HEK293 (cell line): ENCODE results near the gene GON7.

Experiments used
- GFI1B ChIP-seq: fragments of 450-650 bp; formaldehyde crosslinking; IDR thresholded peaks from 2 replicates; pipeline ENCODE4 v1.5.1; 2016; ENCODE audit warnings: missing biosample characterization, missing genetic modification characterization
- IKZF3 ChIP-seq: fragments of 450-650 bp; IDR thresholded peaks from 2 replicates; pipeline ENCODE4 v1.5.0; 2018; ENCODE audit warnings: missing biosample characterization, mild to moderate bottlenecking, missing genetic modification characterization, moderate library complexity
- PBX3 ChIP-seq: sonication (generic); formaldehyde crosslinking; IDR thresholded peaks from 2 replicates; pipeline ENCODE4 v1.8.1; 2022; ENCODE audit warnings: mild to moderate bottlenecking, moderate library complexity, missing genetic modification reagents
- REPIN1 ChIP-seq: fragments of 450-650 bp; formaldehyde crosslinking; IDR thresholded peaks from 2 replicates; pipeline ENCODE4 v1.5.1; 2017; ENCODE audit warnings: missing biosample characterization, missing genetic modification characterization, low read depth
- SETDB1 ChIP-seq: IDR thresholded peaks from one replicate; pipeline ENCODE4 v1.6.1; 2017; ENCODE audit warnings: mild to moderate bottlenecking, low read length, moderate library complexity, mixed read lengths; ENCODE audit not compliant: insufficient read length
- WT1 ChIP-seq: fragments of 450-650 bp; formaldehyde crosslinking; IDR thresholded peaks from 2 replicates; pipeline ENCODE4 v1.5.1; 2016; ENCODE audit warnings: missing biosample characterization, missing genetic modification characterization
- ZFP37 ChIP-seq: fragments of 450-650 bp; formaldehyde crosslinking; IDR thresholded peaks from 2 replicates; pipeline ENCODE4 v1.5.1; 2016; ENCODE audit warnings: missing biosample characterization, missing genetic modification characterization
- ZNF184 ChIP-seq: fragments of 450-650 bp; IDR thresholded peaks from 2 replicates; pipeline ENCODE4 v1.5.1; 2018; ENCODE audit warnings: missing biosample characterization, mild to moderate bottlenecking, missing genetic modification characterization
- ZNF223 ChIP-seq: fragments of 450-650 bp; formaldehyde crosslinking; IDR thresholded peaks from 2 replicates; pipeline ENCODE4 v1.5.1; 2016; ENCODE audit warnings: missing biosample characterization, missing genetic modification characterization
- ZNF23 ChIP-seq: fragments of 450-650 bp; formaldehyde crosslinking; IDR thresholded peaks from 2 replicates; pipeline ENCODE4 v1.5.1; 2016; ENCODE audit warnings: missing biosample characterization, missing genetic modification characterization, borderline replicate concordance
- ZNF274 ChIP-seq, 2 experiments: fragments of 200-500 bp in 1 of 2; fragments of 450-650 bp in 1 of 2; sonication (Bioruptor generic) in 1 of 2; formaldehyde crosslinking in 1 of 2; IDR thresholded peaks; 2 replicates each; pipeline versions ENCODE4 v1.5.1 to v1.6.1; 2014 to 2016; ENCODE audit warnings: borderline replicate concordance in 1 of 2, inconsistent platforms in 1 of 2, low read length in 1 of 2, missing biosample characterization in 1 of 2, missing genetic modification characterization in 1 of 2
- ZNF391 ChIP-seq: fragments of 450-650 bp; formaldehyde crosslinking; IDR thresholded peaks from 2 replicates; pipeline ENCODE4 v1.5.1; 2016; ENCODE audit warnings: low read depth, missing biosample characterization, missing genetic modification characterization, borderline replicate concordance
- ZNF394 ChIP-seq: fragments of 450-650 bp; formaldehyde crosslinking; IDR thresholded peaks from 2 replicates; pipeline ENCODE4 v1.5.1; 2016; ENCODE audit warnings: missing biosample characterization, missing genetic modification characterization, mild to moderate bottlenecking, moderate library complexity, borderline replicate concordance
- ZNF423 ChIP-seq: fragments of 450-650 bp; formaldehyde crosslinking; IDR thresholded peaks from 2 replicates; pipeline ENCODE4 v1.5.1; 2016; ENCODE audit warnings: missing biosample characterization, missing genetic modification characterization
- ZNF433 ChIP-seq: fragments of 450-650 bp; formaldehyde crosslinking; IDR thresholded peaks from 2 replicates; pipeline ENCODE4 v1.5.1; 2016; ENCODE audit warnings: missing biosample characterization, missing genetic modification characterization, low read depth
- ZNF514 ChIP-seq: fragments of 450-650 bp; formaldehyde crosslinking; IDR thresholded peaks from 2 replicates; pipeline ENCODE4 v1.5.1; 2016; ENCODE audit warnings: missing biosample characterization, missing genetic modification characterization
- ZNF530 ChIP-seq: fragments of 450-650 bp; formaldehyde crosslinking; IDR thresholded peaks from 2 replicates; pipeline ENCODE4 v1.5.1; 2016; ENCODE audit warnings: low read depth, missing biosample characterization, missing genetic modification characterization
- ZNF555 ChIP-seq: fragments of 450-650 bp; formaldehyde crosslinking; conservative IDR thresholded peaks from 2 replicates; pipeline ENCODE4 v1.5.1; 2017; ENCODE audit warnings: missing biosample characterization, mild to moderate bottlenecking, missing genetic modification characterization, inconsistent platforms
- ZNF624 ChIP-seq: fragments of 450-650 bp; formaldehyde crosslinking; IDR thresholded peaks from 2 replicates; pipeline ENCODE4 v1.5.1; 2017; ENCODE audit warnings: missing biosample characterization, missing genetic modification characterization
- ZNF645 ChIP-seq: fragments of 450-650 bp; formaldehyde crosslinking; IDR thresholded peaks from 2 replicates; pipeline ENCODE4; 2016; ENCODE audit warnings: missing biosample characterization, missing genetic modification characterization
- ZNF658 ChIP-seq: fragments of 450-650 bp; formaldehyde crosslinking; IDR thresholded peaks from 2 replicates; pipeline ENCODE4; 2016; ENCODE audit warnings: missing biosample characterization, missing genetic modification characterization
- ZNF660 ChIP-seq: fragments of 450-650 bp; IDR thresholded peaks from 2 replicates; pipeline ENCODE4 v1.5.1; 2018; ENCODE audit warnings: missing biosample characterization, mild to moderate bottlenecking, missing genetic modification characterization
- ZNF785 ChIP-seq: fragments of 450-650 bp; formaldehyde crosslinking; IDR thresholded peaks from 2 replicates; pipeline ENCODE4 v1.5.1; 2016; ENCODE audit warnings: missing biosample characterization, missing genetic modification characterization
- ZSCAN18 ChIP-seq: fragments of 450-650 bp; formaldehyde crosslinking; IDR thresholded peaks from 2 replicates; pipeline ENCODE4 v1.5.1; 2016; ENCODE audit warnings: missing biosample characterization, missing genetic modification characterization
- TF ChIP-seq, protein P1 (sequence below): fragments of 450-650 bp; formaldehyde crosslinking; IDR thresholded peaks from 2 replicates; pipeline ENCODE4 v1.5.1; 2016; ENCODE audit warnings: missing biosample characterization, missing genetic modification characterization
- TF ChIP-seq, protein P2 (sequence below): fragments of 450-650 bp; IDR thresholded peaks from 2 replicates; pipeline ENCODE4 v1.5.1; 2018; ENCODE audit warnings: missing biosample characterization, mild to moderate bottlenecking, missing genetic modification characterization
- TF ChIP-seq, protein P3 (sequence below): fragments of 450-650 bp; formaldehyde crosslinking; IDR thresholded peaks from 2 replicates; pipeline ENCODE4 v1.5.1; 2016; ENCODE audit warnings: missing biosample characterization, missing genetic modification characterization

GON7 gene

GRCh38 chr14:93184391-93185348 is 22.2 kb downstream of the GON7 start, which contains the start of the genes LYSET and MOAP1 (continued):
- TF ChIP-seq, protein P1, sequence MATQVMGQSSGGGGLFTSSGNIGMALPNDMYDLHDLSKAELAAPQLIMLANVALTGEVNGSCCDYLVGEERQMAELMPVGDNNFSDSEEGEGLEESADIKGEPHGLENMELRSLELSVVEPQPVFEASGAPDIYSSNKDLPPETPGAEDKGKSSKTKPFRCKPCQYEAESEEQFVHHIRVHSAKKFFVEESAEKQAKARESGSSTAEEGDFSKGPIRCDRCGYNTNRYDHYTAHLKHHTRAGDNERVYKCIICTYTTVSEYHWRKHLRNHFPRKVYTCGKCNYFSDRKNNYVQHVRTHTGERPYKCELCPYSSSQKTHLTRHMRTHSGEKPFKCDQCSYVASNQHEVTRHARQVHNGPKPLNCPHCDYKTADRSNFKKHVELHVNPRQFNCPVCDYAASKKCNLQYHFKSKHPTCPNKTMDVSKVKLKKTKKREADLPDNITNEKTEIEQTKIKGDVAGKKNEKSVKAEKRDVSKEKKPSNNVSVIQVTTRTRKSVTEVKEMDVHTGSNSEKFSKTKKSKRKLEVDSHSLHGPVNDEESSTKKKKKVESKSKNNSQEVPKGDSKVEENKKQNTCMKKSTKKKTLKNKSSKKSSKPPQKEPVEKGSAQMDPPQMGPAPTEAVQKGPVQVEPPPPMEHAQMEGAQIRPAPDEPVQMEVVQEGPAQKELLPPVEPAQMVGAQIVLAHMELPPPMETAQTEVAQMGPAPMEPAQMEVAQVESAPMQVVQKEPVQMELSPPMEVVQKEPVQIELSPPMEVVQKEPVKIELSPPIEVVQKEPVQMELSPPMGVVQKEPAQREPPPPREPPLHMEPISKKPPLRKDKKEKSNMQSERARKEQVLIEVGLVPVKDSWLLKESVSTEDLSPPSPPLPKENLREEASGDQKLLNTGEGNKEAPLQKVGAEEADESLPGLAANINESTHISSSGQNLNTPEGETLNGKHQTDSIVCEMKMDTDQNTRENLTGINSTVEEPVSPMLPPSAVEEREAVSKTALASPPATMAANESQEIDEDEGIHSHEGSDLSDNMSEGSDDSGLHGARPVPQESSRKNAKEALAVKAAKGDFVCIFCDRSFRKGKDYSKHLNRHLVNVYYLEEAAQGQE (tag by site-specific recombination): 0 out of 2 replicates have a peak, but pooled peaks have one; percentile 12
- TF ChIP-seq, protein P2, sequence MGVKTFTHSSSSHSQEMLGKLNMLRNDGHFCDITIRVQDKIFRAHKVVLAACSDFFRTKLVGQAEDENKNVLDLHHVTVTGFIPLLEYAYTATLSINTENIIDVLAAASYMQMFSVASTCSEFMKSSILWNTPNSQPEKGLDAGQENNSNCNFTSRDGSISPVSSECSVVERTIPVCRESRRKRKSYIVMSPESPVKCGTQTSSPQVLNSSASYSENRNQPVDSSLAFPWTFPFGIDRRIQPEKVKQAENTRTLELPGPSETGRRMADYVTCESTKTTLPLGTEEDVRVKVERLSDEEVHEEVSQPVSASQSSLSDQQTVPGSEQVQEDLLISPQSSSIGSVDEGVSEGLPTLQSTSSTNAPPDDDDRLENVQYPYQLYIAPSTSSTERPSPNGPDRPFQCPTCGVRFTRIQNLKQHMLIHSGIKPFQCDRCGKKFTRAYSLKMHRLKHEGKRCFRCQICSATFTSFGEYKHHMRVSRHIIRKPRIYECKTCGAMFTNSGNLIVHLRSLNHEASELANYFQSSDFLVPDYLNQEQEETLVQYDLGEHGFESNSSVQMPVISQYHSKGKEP (tag by site-specific recombination): no peak
- TF ChIP-seq ZNF658 (tag by site-specific recombination) (no peak), SETDB1 (no peak), PBX3 (CRISPR knock-in tag) (no peak; the same call in 1 of the 2 replicates), ZNF394 (tag by site-specific recombination) (peak; percentile 50; the same call in 1 of the 2 replicates), ZNF423 (tag by site-specific recombination) (no peak), ZNF223 (no peak), ZNF391 (tag by site-specific recombination) (no peak; the same call in 1 of the 2 replicates), ZNF184 (tag by site-specific recombination) (no peak), ZFP37 (peak; percentile 96), ZNF274 (IDR thresholded peaks at IDR 0.05; ENCODE audit: low read length) (no peak), ZNF274 (tag by site-specific recombination; IDR thresholded peaks at IDR 0.05; ENCODE audit: borderline replicate concordance) (no peak), ZNF433 (tag by site-specific recombination) (no peak), ZNF23 (tag by site-specific recombination) (no peak), ZNF645 (no peak), ZNF785 (tag by site-specific recombination) (no peak), ZSCAN18 (tag by site-specific recombination) (no peak), REPIN1 (tag by site-specific recombination) (peak; percentile 87; the same call in 1 of the 2 replicates), ZNF555 (no peak), ZNF660 (tag by site-specific recombination) (no peak), GFI1B (tag by site-specific recombination) (no peak), IKZF3 (tag by site-specific recombination) (no peak), ZNF624 (tag by site-specific recombination) (no peak), ZNF514 (tag by site-specific recombination) (no peak), WT1 (tag by site-specific recombination) (no peak), ZNF530 (no peak)
- TF ChIP-seq, protein P3, sequence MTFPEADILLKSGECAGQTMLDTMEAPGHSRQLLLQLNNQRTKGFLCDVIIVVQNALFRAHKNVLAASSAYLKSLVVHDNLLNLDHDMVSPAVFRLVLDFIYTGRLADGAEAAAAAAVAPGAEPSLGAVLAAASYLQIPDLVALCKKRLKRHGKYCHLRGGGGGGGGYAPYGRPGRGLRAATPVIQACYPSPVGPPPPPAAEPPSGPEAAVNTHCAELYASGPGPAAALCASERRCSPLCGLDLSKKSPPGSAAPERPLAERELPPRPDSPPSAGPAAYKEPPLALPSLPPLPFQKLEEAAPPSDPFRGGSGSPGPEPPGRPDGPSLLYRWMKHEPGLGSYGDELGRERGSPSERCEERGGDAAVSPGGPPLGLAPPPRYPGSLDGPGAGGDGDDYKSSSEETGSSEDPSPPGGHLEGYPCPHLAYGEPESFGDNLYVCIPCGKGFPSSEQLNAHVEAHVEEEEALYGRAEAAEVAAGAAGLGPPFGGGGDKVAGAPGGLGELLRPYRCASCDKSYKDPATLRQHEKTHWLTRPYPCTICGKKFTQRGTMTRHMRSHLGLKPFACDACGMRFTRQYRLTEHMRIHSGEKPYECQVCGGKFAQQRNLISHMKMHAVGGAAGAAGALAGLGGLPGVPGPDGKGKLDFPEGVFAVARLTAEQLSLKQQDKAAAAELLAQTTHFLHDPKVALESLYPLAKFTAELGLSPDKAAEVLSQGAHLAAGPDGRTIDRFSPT (tag by site-specific recombination): 0 out of 2 replicates have a peak, but pooled peaks have one; percentile 17
